B cell (primary cell): ENCODE measurements around the gene CAV1. TPM values are rescaled to one million over a fixed set of nuclear protein-coding genes. Genes with fewer than 3 reads are reported as not detected.

ENCODE experiments used
- ATAC-seq: fragments of 200-7000 bp; cut with Tn5 transposase; one replicate; pipeline ENCODE4 v1.10.0; 2021; ENCODE audit warnings: low read depth, mild to moderate bottlenecking, moderate number of reproducible peaks, moderate library complexity
- CTCF ChIA-PET: fragments of 350-600 bp; sonication (Branson Sonifier 250); formaldehyde crosslinking; loops from one replicate; lab custom pipeline; 2021; ENCODE audit warnings: antibody characterized with exemption, inconsistent platforms; lab: Charles Lee
- POLR2A ChIA-PET: fragments of 350-600 bp; sonication (Branson Sonifier 250); formaldehyde crosslinking; loops from one replicate; lab custom pipeline; 2021; ENCODE audit warnings: antibody characterized with exemption; lab: Charles Lee
- DNase-seq: peaks from one replicate; pipeline ENCODE4 v3.0.0; 2013
- H2AFZ ChIP-seq: 2 replicates; pipeline ENCODE4 v1.6.1; 2012; ENCODE audit warnings: mild to moderate bottlenecking, low read depth, low read length; ENCODE audit not compliant: insufficient read depth, poor library complexity, severe bottlenecking
- H3K27ac ChIP-seq, 2 donors: 1 replicate in 1 of 2; 2 replicates in 1 of 2; pipeline ENCODE4 v1.5.1; 2012 to 2013; ENCODE audit warnings: low read length in 2 of 2, mild to moderate bottlenecking in 2 of 2, moderate library complexity in 1 of 2
- H3K27me3 ChIP-seq, 4 experiments: fragments of 200-600 bp in 1 of 4; sonication (generic) in 1 of 4; replicated peaks in 1 of 4; 1 replicate in 2 of 4; 2 replicates in 2 of 4; pipeline versions ENCODE4 v1.6.1 to v1.7.0; 2013 to 2016; ENCODE audit warnings: low read length in 3 of 4, mild to moderate bottlenecking in 2 of 4, mixed read lengths in 1 of 4, moderate library complexity in 1 of 4; ENCODE audit not compliant: insufficient read depth in 4 of 4, control insufficient read depth in 3 of 4; ENCODE audit errors: control extremely low read depth in 1 of 4
- H3K36me3 ChIP-seq, 2 experiments: replicated peaks in 1 of 2; 1 replicate in 1 of 2; 2 replicates in 1 of 2; pipeline versions ENCODE4 v1.6.1 to v1.7.1; 2013; ENCODE audit warnings: low read length in 1 of 2; ENCODE audit not compliant: insufficient read depth in 2 of 2, control insufficient read depth in 1 of 2; ENCODE audit errors: control extremely low read depth in 1 of 2, extremely low read depth in 1 of 2
- H3K4me1 ChIP-seq, 2 donors: fragments of 200-600 bp in 1 of 2; sonication (generic) in 1 of 2; 1 replicate in 1 of 2; 2 replicates in 1 of 2; pipeline versions ENCODE4 v1.5.1 to v1.6.1; 2013 to 2017; ENCODE audit warnings: low read length in 2 of 2; ENCODE audit not compliant: control insufficient read depth in 2 of 2, insufficient read depth in 2 of 2
- H3K4me2 ChIP-seq: replicated peaks from 2 replicates; pipeline ENCODE3; 2012; ENCODE audit warnings: mild to moderate bottlenecking, low read depth, low read length; ENCODE audit not compliant: poor library complexity, severe bottlenecking
- H3K4me3 ChIP-seq, 5 experiments: fragments of 200-600 bp in 1 of 5; sonication (generic) in 1 of 5; 1 replicate in 3 of 5; 2 replicates in 2 of 5; pipeline versions ENCODE4 v1.5.1 to v1.7.0; 2011 to 2016; ENCODE audit warnings: low read length in 4 of 5, mild to moderate bottlenecking in 4 of 5, low read depth in 2 of 5, control low read depth in 1 of 5, moderate library complexity in 1 of 5; ENCODE audit not compliant: insufficient read depth in 1 of 5; ENCODE audit errors: control extremely low read depth in 1 of 5, extremely low read depth in 1 of 5
- H3K79me2 ChIP-seq: fragments of 200-600 bp; sonication (generic); one replicate; pipeline ENCODE4 v1.6.0; 2016; ENCODE audit warnings: low read length; ENCODE audit not compliant: control insufficient read depth, insufficient read depth
- H3K9ac ChIP-seq: fragments of 200-600 bp; sonication (generic); 2 replicates; pipeline ENCODE4 v1.6.1; 2017; ENCODE audit warnings: mild to moderate bottlenecking, low read length, moderate library complexity
- H3K9me3 ChIP-seq, 3 donors: one replicate each; pipeline versions ENCODE4 v1.6.1 to v1.7.1; 2013; ENCODE audit warnings: low read length in 2 of 3; ENCODE audit not compliant: control insufficient read depth in 2 of 3, insufficient read depth in 1 of 3; ENCODE audit errors: control extremely low read depth in 1 of 3
- H4K20me1 ChIP-seq: 2 replicates; pipeline ENCODE4 v1.6.0; 2012; ENCODE audit warnings: mild to moderate bottlenecking, low read length; ENCODE audit not compliant: insufficient read depth, control insufficient read depth, poor library complexity, severe bottlenecking
- H3K27ac Mint-ChIP-seq: one replicate; pipeline ENCODE4 v1.8.0; 2021; ENCODE audit warnings: mixed read lengths
- H3K27me3 Mint-ChIP-seq: one replicate; pipeline ENCODE4 v1.8.0; 2021; ENCODE audit warnings: mixed read lengths
- H3K4me1 Mint-ChIP-seq: one replicate; pipeline ENCODE4 v1.8.0; 2021; ENCODE audit warnings: mixed read lengths
- H3K4me3 Mint-ChIP-seq: one replicate; pipeline ENCODE4 v1.8.0; 2021; ENCODE audit warnings: mixed read lengths
- H3K9me3 Mint-ChIP-seq: one replicate; pipeline ENCODE4 v1.8.0; 2022; ENCODE audit warnings: mixed read lengths; ENCODE audit not compliant: insufficient read depth
- CTCF ChIP-seq: fragments of 200-600 bp; IDR thresholded peaks from one replicate; pipeline ENCODE4 v1.8.0; 2022; ENCODE audit warnings: antibody characterized with exemption, mild to moderate bottlenecking
- EZH2 ChIP-seq: IDR thresholded peaks from 2 replicates; pipeline ENCODE4 v1.6.1; 2012; ENCODE audit warnings: borderline replicate concordance, low read depth, mild to moderate bottlenecking, moderate library complexity, low read length; ENCODE audit not compliant: insufficient read depth, poor library complexity, severe bottlenecking
- WGBS: methylation state at CpG from one replicate; pipeline ENCODE4 v1.1.5; 2013; ENCODE audit warnings: missing lambda C conversion rate; ENCODE audit not compliant: insufficient coverage; 5-methylcytosine and 5-hydroxymethylcytosine counted together
- intact Hi-C: fragments of 100-400 bp; cut with micrococcal nuclease; formaldehyde crosslinking; loops from one replicate; pipeline ENCODE4 v1.10.0; 2022
- polyA plus RNA-seq: library from polyadenylated mRNA; depleted of rRNA; stranded (reverse); fragments of >200 nt; gene quantifications from 2 replicates; pipeline ENCODE4 v1.2.3, GENCODE V29; 2012
- total RNA-seq, 2 donors: library from RNA; stranded (reverse); fragments of 120-200 nt in 1 of 2; gene quantifications; 1 replicate in 1 of 2; 2 replicates in 1 of 2; pipeline versions ENCODE4 v1.2.3 to v1.2.4, GENCODE V29; 2013 to 2022

Gene CAV1
- total and polyA plus RNA-seq, 2 donors (not counting 1 experiment from before 2014, with no cell fraction given), result 0.95 to 1.9 TPM

- intact Hi-C loops, result no loop called here
- DNase-seq (no peak), ATAC-seq (no peak)
- no peaks in the 10 kb centered on the region for H3K9me3 ChIP-seq
- Mint-ChIP-seq H3K4me1 (peaks cover 6% of the 10 kb centered on the region), H3K27ac (no peak overlapping the region), H3K9me3 (no peaks in the 10 kb centered on the region), H3K27me3 (peaks cover 12% of the 10 kb centered on the region), H3K4me3 (no peak overlapping the region)
- H3K36me3 ChIP-seq, result no peaks in the 10 kb centered on the region
- no peak overlapping the region for H2AFZ ChIP-seq
- H3K4me2 ChIP-seq, result no peak overlapping the region
- no peak overlapping the region for H3K27ac ChIP-seq
- no peaks in the 10 kb centered on the region for H3K27me3 ChIP-seq
- H3K9ac ChIP-seq, result no peak overlapping the region
- no peaks in the 10 kb centered on the region for H3K79me2 ChIP-seq
- H4K20me1 ChIP-seq, result no peaks in the 10 kb centered on the region
- H3K4me3 ChIP-seq, result no peak overlapping the region
- 100% methylated on average over 1 of the region's 1 CpG for WGBS
- ChIA-PET CTCF (interaction anchor here (1.8 kb wide), 1 partner anchor 19 kb away, joined by 7 read pairs; no protein-coding TSS in a partner anchor), POLR2A (no interaction called here)
- no peak for TF ChIP-seq CTCF
- TF ChIP-seq EZH2, result no peak
- peaks cover 6 to 7% of the 10 kb centered on the region in 2 donors for H3K4me1 ChIP-seq
These were observed 19.7 kb downstream of the CAV1 start for GRCh38 chr7:116544487-116544886.

- H3K27me3 Mint-ChIP-seq, result peaks cover 12% of the 10 kb centered on the region
- ChIA-PET CTCF (no interaction called here), POLR2A (no interaction called here)
- no peaks in the 10 kb centered on the region for H3K36me3 ChIP-seq
- no peaks in the 10 kb centered on the region for H3K79me2 ChIP-seq
- peaks cover 6 to 7% of the 10 kb centered on the region in 2 donors for H3K4me1 ChIP-seq
- DNase-seq (no peak), ATAC-seq (no peak)
- no peaks in the 10 kb centered on the region for H3K9me3 ChIP-seq
- no peak overlapping the region for H3K27ac ChIP-seq
- H4K20me1 ChIP-seq, result no peaks in the 10 kb centered on the region
- no peaks in the 10 kb centered on the region for H3K9me3 Mint-ChIP-seq
- peaks cover 6% of the 10 kb centered on the region for H3K4me1 Mint-ChIP-seq
- WGBS, result 90% methylated on average over 3 of the region's 6 CpGs
- no peak overlapping the region for H2AFZ ChIP-seq
- no peak overlapping the region for H3K9ac ChIP-seq
- intact Hi-C loops, result no loop called here
- H3K4me3 ChIP-seq, result no peak overlapping the region
- TF ChIP-seq CTCF (no peak), EZH2 (no peak)
- no peak overlapping the region for H3K4me3 Mint-ChIP-seq
- H3K4me2 ChIP-seq, result no peak overlapping the region
- H3K27ac Mint-ChIP-seq, result no peak overlapping the region
- H3K27me3 ChIP-seq, result no peaks in the 10 kb centered on the region
These were observed 20.7 kb downstream of the CAV1 start for GRCh38 chr7:116545411-116545993.
